Osteocyte (in vitro differentiated cells): Measurements from ENCODE around the gene LSM12. TPM values are rescaled to one million over a fixed set of nuclear protein-coding genes. Genes with fewer than 3 reads are reported as not detected.

Experiments used
- DNase-seq: peaks from one replicate; pipeline ENCODE4 v3.0.0; 2021; ENCODE audit warnings: mixed read lengths; ENCODE audit not compliant: unreplicated experiment; ENCODE audit errors: extremely low spot score
- H3K27ac Mint-ChIP-seq: one replicate; pipeline ENCODE4 v1.8.0; 2021; ENCODE audit warnings: mild to moderate bottlenecking, mixed read lengths; ENCODE audit not compliant: unreplicated experiment
- H3K27me3 Mint-ChIP-seq: one replicate; pipeline ENCODE4 v1.8.0; 2021; ENCODE audit warnings: mixed read lengths; ENCODE audit not compliant: unreplicated experiment
- H3K36me3 Mint-ChIP-seq: one replicate; pipeline ENCODE4 v1.8.0; 2021; ENCODE audit warnings: mixed read lengths; ENCODE audit not compliant: unreplicated experiment
- H3K4me1 Mint-ChIP-seq: one replicate; pipeline ENCODE4 v1.8.0; 2021; ENCODE audit warnings: mixed read lengths; ENCODE audit not compliant: unreplicated experiment
- H3K4me3 Mint-ChIP-seq: one replicate; pipeline ENCODE4 v1.8.0; 2021; ENCODE audit warnings: mild to moderate bottlenecking, moderate library complexity, mixed read lengths; ENCODE audit not compliant: unreplicated experiment
- H3K9me3 Mint-ChIP-seq: one replicate; pipeline ENCODE4 v1.8.0; 2021; ENCODE audit warnings: mixed read lengths; ENCODE audit not compliant: unreplicated experiment
- total RNA-seq: library from RNA; stranded (reverse); gene quantifications from 2 replicates; pipeline ENCODE4 v1.2.1, GENCODE V29; 2021
- TF ChIP-seq, protein P1 (sequence below): fragments of 200-600 bp; sonication (generic); IDR thresholded peaks from 2 replicates; pipeline ENCODE4 v1.5.0; 2021; ENCODE audit warnings: antibody characterized with exemption, mild to moderate bottlenecking, moderate library complexity

Gene LSM12
- total RNA-seq, 1 donor from 2014 or later, result 49.5 TPM

DNA sequence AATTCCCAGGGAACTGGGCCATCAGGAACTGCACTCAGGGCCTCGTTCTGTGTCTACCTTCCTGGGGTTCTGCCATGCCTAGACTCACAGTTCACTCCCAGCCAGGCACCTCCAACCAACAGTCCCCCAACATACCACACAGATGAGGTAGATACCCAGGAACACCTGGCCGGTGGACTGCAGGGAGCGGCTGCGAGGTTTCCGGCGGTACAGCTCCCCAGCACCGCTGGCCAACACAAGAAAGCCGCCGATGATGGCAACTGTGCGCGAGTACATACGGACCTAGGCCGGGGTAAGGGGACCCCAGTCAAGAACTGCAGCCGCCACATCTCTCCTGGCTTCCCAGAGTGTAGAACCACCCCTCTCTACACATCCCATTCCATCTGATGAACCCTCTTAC, 53.6 kb downstream of the LSM12 start:
- H3K36me3 Mint-ChIP-seq, result peaks cover 7% of the 10 kb centered on the region
- no peak overlapping the region for H3K27ac Mint-ChIP-seq
- peaks cover 28% of the 10 kb centered on the region for H3K4me1 Mint-ChIP-seq
- H3K4me3 Mint-ChIP-seq, result peak overlapping the region; percentile 18
- no peak for DNase-seq
- H3K27me3 Mint-ChIP-seq, result no peaks in the 10 kb centered on the region
- no peaks in the 10 kb centered on the region for H3K9me3 Mint-ChIP-seq
- TF ChIP-seq, protein P1, sequence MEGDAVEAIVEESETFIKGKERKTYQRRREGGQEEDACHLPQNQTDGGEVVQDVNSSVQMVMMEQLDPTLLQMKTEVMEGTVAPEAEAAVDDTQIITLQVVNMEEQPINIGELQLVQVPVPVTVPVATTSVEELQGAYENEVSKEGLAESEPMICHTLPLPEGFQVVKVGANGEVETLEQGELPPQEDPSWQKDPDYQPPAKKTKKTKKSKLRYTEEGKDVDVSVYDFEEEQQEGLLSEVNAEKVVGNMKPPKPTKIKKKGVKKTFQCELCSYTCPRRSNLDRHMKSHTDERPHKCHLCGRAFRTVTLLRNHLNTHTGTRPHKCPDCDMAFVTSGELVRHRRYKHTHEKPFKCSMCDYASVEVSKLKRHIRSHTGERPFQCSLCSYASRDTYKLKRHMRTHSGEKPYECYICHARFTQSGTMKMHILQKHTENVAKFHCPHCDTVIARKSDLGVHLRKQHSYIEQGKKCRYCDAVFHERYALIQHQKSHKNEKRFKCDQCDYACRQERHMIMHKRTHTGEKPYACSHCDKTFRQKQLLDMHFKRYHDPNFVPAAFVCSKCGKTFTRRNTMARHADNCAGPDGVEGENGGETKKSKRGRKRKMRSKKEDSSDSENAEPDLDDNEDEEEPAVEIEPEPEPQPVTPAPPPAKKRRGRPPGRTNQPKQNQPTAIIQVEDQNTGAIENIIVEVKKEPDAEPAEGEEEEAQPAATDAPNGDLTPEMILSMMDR, result no peak

DNA sequence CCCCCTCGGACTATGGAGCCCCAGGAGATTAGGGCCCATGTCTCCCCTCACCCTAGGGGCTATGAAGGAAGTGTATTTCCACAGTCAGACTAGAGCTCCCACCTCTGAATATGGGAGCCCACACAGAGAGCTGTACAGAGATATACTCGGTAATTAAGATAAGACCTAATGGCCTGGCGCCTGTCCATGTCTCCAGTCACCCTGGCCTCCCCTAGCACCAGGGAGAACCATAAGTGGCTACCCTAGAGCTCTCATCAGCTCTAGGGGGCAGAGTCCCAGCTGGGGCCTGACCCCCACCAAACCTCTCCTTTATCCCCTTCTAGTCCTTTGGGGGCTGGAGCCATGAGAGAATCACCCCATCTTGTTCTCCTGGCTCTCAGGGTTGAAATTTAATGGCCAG, 54.1 kb downstream of the LSM12 start:
- H3K4me3 Mint-ChIP-seq, result no peak overlapping the region
- no peak overlapping the region for H3K27ac Mint-ChIP-seq
- no peaks in the 10 kb centered on the region for H3K27me3 Mint-ChIP-seq
- no peak for DNase-seq
- TF ChIP-seq, protein P1, result no peak
- H3K36me3 Mint-ChIP-seq, result peaks cover 7% of the 10 kb centered on the region
- peaks cover 32% of the 10 kb centered on the region for H3K4me1 Mint-ChIP-seq
- H3K9me3 Mint-ChIP-seq, result no peaks in the 10 kb centered on the region

DNA sequence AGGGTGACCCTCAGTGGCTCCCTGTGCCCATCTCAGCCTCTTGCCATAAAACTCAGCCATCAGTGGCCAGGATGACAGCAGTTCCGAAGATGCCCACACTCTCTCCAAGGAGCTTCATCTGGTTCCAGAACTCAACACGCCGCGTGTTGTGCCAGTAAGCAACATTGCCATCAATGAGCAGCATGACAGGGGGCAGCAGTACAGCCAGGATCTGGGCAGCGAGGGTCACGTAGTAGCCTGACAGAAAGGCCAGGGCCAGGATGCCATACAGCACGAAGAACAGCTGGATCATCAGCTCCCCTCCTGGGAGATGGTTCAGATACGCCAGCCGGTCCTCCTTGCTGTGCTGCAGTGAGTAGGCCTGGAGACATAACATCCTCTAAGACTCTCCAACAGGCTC, 54.6 kb downstream of the LSM12 start:
- no peak overlapping the region for H3K4me3 Mint-ChIP-seq
- no peaks in the 10 kb centered on the region for H3K27me3 Mint-ChIP-seq
- H3K36me3 Mint-ChIP-seq, result peaks cover 7% of the 10 kb centered on the region

DNA sequence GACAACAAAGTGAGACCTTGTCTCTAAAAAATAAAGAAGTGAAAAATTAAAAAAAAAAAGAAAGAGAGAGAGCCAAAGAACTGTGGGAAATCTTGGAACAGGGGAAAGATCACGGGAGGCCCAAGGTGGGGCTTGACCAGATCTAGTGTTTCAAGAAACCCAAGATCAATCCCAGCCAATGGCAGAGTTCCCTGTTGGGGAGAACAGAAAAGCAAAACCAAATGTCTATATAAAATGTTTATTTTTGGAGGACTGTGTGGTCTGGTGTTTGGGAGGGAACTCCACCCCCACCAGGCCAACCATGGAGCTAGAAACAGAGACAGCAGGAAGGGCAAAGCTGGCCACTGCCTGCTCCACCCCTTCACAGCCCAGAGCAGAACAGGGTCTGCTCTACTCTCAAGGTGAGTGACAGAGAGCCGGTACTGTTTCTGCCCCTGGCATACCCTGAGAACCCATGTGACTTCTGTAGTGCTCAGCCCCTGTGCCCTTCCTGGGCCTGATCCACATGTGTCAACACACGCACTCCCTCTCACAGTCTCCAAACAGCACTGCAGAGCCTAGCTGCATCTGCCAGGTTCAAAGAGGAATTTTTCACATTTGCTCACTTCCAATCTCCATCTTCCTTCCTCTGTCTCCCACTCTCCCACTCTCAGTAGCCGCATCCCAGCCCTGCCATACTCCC, 55.4 kb downstream of the LSM12 start:
- peaks cover 4% of the 10 kb centered on the region for H3K27me3 Mint-ChIP-seq
- no peak overlapping the region for H3K4me3 Mint-ChIP-seq
- TF ChIP-seq, protein P1, result no peak
- H3K36me3 Mint-ChIP-seq, result peaks cover 7% of the 10 kb centered on the region
- no peak for DNase-seq
- peaks cover 39% of the 10 kb centered on the region for H3K4me1 Mint-ChIP-seq
- H3K27ac Mint-ChIP-seq, result peak overlapping the region; percentile 51
- H3K9me3 Mint-ChIP-seq, result no peaks in the 10 kb centered on the region

More for the DNA sequence above, 54.6 kb downstream of the LSM12 start:
- DNase-seq, result no peak
- TF ChIP-seq, protein P1, result no peak
- no peaks in the 10 kb centered on the region for H3K9me3 Mint-ChIP-seq
- H3K4me1 Mint-ChIP-seq, result peaks cover 34% of the 10 kb centered on the region
- H3K27ac Mint-ChIP-seq, result no peak overlapping the region

DNA sequence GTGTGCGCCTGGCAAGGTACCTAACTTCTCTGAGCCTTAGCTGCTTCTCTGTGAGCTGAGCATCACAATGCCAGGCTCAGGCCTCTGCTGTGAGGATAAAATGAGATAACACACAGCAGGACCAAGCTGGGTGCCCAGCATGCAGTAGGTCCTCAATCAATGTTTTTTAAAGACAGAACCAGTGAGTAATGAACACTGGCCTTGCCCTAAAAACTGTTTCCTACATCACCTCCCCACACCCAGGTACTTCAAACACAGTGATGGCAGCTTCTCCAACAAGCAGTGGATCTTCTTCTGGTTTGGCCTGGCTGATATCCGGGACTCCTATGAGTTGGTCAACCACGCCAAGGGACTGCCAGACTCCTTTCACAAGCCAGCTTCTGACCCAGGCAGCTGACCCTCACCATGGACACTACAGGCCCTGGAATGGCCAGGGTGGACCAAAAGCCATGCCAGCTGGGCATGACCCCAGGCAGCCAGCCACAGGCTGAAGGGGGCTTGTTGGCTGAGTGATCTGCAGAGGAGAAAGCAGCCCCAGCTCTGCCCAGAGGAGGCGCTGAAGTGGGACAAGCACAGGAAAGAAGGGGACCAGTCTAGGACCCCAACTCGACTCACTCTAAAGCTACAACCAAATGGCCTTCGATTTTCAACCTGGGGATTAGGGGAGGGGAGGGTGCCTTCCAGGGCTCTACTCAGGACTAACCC, 58.1 kb downstream of the LSM12 start:
- Mint-ChIP-seq H3K27me3 (peaks cover 7% of the 10 kb centered on the region), H3K9me3 (no peaks in the 10 kb centered on the region), H3K36me3 (peaks cover 7% of the 10 kb centered on the region), H3K4me3 (peak overlapping the region; percentile 80), H3K27ac (no peak overlapping the region), H3K4me1 (peaks cover 29% of the 10 kb centered on the region)
- no peak for DNase-seq
- TF ChIP-seq, protein P1, result no peak
